Glutamatergic neuron (in vitro differentiated cells): Measurements from ENCODE around the gene CFAP157. TPM values are rescaled to one million over a fixed set of nuclear protein-coding genes. Genes with fewer than 3 reads are reported as not detected.

ENCODE experiments used
- DNase-seq: peaks from one replicate; pipeline ENCODE4 v3.0.0; 2022
- H3K27ac Mint-ChIP-seq: one replicate; pipeline ENCODE4 v1.8.0; 2020; ENCODE audit warnings: mild to moderate bottlenecking, mixed read lengths, inconsistent platforms; ENCODE audit not compliant: unreplicated experiment
- H3K27me3 Mint-ChIP-seq: one replicate; pipeline ENCODE4 v1.8.0; 2020; ENCODE audit warnings: mild to moderate bottlenecking, moderate library complexity, mixed read lengths, inconsistent platforms; ENCODE audit not compliant: unreplicated experiment
- H3K36me3 Mint-ChIP-seq: one replicate; pipeline ENCODE4 v1.8.0; 2020; ENCODE audit warnings: mild to moderate bottlenecking, mixed read lengths, inconsistent platforms; ENCODE audit not compliant: unreplicated experiment
- H3K4me1 Mint-ChIP-seq: one replicate; pipeline ENCODE4 v1.8.0; 2020; ENCODE audit warnings: mild to moderate bottlenecking, low read depth, mixed read lengths, inconsistent platforms; ENCODE audit not compliant: unreplicated experiment
- H3K4me3 Mint-ChIP-seq: one replicate; pipeline ENCODE4 v1.8.0; 2020; ENCODE audit warnings: mild to moderate bottlenecking, mixed read lengths, inconsistent platforms; ENCODE audit not compliant: unreplicated experiment
- H3K9me3 Mint-ChIP-seq: one replicate; pipeline ENCODE4 v1.8.0; 2020; ENCODE audit warnings: mild to moderate bottlenecking, moderate library complexity, mixed read lengths, inconsistent platforms; ENCODE audit not compliant: unreplicated experiment
- total RNA-seq: library from RNA; stranded (reverse); fragmentation: NEBNext Ultra II Directional; extraction: Animal tissue kit (Norgen Biotek cat#: 25700); gene quantifications from one replicate; pipeline ENCODE4 v1.2.1, GENCODE V29; 2021; ENCODE audit not compliant: unreplicated experiment
- TF ChIP-seq, protein P1 (sequence below): fragments of 200-600 bp; sonication (generic); IDR thresholded peaks from one replicate; pipeline ENCODE4 v1.5.0; 2021; ENCODE audit not compliant: partially characterized antibody, unreplicated experiment

CFAP157 gene
- total RNA-seq, 1 donor from 2014 or later, result 0.61 TPM

DNA sequence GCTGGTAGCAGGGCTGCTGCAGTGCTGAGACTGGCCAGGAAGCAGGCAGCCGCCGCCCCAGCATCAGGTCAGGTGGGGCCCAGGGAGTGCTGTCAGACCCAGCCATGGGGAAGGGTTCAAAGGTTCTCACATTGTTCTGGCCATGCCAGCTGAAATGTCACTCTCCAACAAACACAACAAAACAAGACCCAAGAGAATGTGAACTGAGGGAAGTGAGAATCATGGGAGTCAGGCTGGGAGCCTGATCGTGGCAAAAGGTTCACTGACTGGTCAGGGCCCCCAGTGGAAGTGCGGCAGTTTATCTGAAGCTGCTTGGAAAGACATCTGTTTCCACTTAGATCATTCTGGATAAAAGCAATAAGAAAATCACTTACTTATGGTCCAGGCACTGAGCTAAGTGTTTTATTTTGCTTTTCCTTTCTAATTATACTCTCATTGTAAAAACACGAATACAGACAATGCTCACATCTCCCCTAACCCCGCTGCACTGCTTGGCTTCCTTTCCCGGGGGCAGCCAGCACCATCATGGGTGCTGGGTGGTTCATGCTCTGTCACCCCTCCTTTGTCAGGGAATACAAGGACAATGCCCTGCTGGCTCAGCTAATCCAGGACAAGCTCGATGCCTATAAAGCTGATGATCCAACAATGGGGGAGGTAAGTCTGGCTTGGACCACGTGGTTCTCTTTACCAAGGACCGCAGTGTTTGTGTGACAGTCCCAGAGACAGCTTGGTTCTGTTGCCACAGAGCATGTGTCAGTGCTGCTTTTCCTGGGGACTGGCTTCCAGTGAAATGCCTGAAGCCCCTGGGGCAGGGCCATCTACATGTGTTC lies 41.9 kb upstream of the CFAP157 start:
- peaks cover 47% of the 10 kb centered on the region for H3K4me1 Mint-ChIP-seq
- peaks cover 19% of the 10 kb centered on the region for H3K9me3 Mint-ChIP-seq
- peaks cover 8% of the 10 kb centered on the region for H3K36me3 Mint-ChIP-seq
- DNase-seq, result no peak
- peaks cover 21% of the 10 kb centered on the region for H3K27me3 Mint-ChIP-seq
- H3K27ac Mint-ChIP-seq, result peak overlapping the region; percentile 86
- H3K4me3 Mint-ChIP-seq, result no peak overlapping the region
- TF ChIP-seq, protein P1, sequence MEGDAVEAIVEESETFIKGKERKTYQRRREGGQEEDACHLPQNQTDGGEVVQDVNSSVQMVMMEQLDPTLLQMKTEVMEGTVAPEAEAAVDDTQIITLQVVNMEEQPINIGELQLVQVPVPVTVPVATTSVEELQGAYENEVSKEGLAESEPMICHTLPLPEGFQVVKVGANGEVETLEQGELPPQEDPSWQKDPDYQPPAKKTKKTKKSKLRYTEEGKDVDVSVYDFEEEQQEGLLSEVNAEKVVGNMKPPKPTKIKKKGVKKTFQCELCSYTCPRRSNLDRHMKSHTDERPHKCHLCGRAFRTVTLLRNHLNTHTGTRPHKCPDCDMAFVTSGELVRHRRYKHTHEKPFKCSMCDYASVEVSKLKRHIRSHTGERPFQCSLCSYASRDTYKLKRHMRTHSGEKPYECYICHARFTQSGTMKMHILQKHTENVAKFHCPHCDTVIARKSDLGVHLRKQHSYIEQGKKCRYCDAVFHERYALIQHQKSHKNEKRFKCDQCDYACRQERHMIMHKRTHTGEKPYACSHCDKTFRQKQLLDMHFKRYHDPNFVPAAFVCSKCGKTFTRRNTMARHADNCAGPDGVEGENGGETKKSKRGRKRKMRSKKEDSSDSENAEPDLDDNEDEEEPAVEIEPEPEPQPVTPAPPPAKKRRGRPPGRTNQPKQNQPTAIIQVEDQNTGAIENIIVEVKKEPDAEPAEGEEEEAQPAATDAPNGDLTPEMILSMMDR, result no peak

DNA sequence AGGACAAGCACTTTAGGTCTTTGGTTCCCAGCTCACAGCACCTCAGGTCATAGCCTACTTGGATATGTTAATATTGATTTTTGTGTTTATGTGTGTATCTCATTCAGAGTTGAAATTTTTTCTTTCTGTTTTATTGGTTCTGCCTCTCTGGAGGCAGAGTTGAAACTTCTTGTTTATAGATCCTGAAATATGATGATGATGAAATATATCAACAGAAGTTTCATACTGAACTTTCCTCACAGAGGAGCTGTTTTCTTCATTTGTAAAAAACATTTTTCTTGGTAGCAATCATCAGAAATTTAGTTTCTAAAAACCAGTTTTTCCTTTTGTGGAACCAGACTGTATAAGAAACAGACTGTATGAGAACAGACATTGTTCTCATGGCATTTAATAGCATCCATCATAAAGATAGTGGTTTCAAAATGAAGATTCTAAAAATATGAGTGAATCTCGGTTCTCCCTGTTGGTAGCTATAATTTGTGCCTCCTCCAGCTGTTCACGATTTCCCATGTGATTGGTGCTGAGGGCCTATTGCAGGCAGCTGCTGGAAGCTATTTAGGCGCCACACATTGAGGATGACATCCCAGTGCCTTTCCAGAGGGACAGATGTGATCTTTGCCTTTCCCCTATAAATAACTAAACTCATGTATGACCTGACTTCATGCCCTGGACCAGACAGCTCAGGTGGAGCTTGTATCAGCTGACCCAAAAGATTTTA lies 39.5 kb upstream of the CFAP157 start:
- TF ChIP-seq, protein P1, result no peak
- Mint-ChIP-seq H3K36me3 (peaks cover 16% of the 10 kb centered on the region), H3K27ac (peak overlapping the region; percentile 54), H3K4me1 (peaks cover 26% of the 10 kb centered on the region), H3K9me3 (peaks cover 6% of the 10 kb centered on the region), H3K27me3 (peaks cover 14% of the 10 kb centered on the region), H3K4me3 (no peak overlapping the region)
- DNase-seq, result no peak

- peaks cover 2% of the 10 kb centered on the region for H3K9me3 Mint-ChIP-seq
- no peak for DNase-seq
- H3K27me3 Mint-ChIP-seq, result peaks cover 12% of the 10 kb centered on the region
Measured at GRCh38 chr9:127667906-127668305, 38.9 kb upstream of the CFAP157 start.

DNA sequence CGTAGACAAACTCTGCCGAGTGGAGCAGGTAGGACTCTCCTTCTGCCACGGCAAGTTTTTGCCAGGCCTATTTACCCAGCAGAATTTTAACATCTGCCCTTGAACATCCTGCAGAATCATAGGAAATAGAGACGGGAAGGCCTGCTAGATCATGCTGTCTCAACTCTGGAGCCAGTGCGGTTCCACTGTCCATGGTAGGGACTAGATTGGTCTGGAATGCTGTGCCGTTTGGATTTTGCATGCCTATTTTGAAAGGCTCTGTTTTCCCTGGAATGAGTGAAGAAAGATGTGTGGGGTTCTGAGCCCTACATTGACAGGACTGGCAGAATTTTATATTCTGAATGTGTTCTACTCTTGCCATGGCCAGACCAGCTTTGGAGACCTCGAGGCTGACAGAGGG lies 33.6 kb upstream of the CFAP157 start:
- H3K27me3 Mint-ChIP-seq, result peaks cover 4% of the 10 kb centered on the region
- DNase-seq, result no peak
- peaks cover 8% of the 10 kb centered on the region for H3K36me3 Mint-ChIP-seq
- no peak overlapping the region for H3K4me3 Mint-ChIP-seq
- TF ChIP-seq, protein P1, result no peak
- no peak overlapping the region for H3K27ac Mint-ChIP-seq
- no peaks in the 10 kb centered on the region for H3K9me3 Mint-ChIP-seq
- no peaks in the 10 kb centered on the region for H3K4me1 Mint-ChIP-seq

More at GRCh38 chr9:127667906-127668305, 38.9 kb upstream of the CFAP157 start:
- H3K27ac Mint-ChIP-seq, result peak overlapping the region; percentile 54
- no peak overlapping the region for H3K4me3 Mint-ChIP-seq
- TF ChIP-seq, protein P1, result no peak
- peaks cover 16% of the 10 kb centered on the region for H3K36me3 Mint-ChIP-seq
- peaks cover 21% of the 10 kb centered on the region for H3K4me1 Mint-ChIP-seq

DNA sequence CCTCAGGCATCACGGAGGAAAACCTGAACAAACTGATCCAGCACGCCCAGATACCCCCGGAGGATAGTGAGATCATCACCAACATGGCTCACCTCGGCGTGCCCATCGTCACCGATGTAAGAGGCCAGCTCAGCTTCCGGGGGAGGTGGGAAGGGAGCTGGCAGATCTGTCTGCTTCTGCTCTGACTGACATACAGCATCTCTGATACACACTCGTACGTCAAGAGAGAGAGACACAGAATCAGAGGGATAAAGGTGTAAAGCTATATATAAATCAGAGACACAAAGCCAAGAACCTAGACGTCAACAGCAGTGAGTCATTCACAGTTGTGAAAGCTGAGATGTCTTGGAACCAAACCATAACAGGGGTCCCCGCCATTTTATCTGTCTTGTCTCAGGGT lies 30.1 kb upstream of the CFAP157 start:
- Mint-ChIP-seq H3K4me1 (peaks cover 2% of the 10 kb centered on the region), H3K27me3 (peaks cover 4% of the 10 kb centered on the region), H3K27ac (no peak overlapping the region), H3K4me3 (no peak overlapping the region), H3K36me3 (no peaks in the 10 kb centered on the region), H3K9me3 (peaks cover 4% of the 10 kb centered on the region)
- no peak for DNase-seq
- TF ChIP-seq, protein P1, result no peak
